Mammary epithelial cell (primary cell): ENCODE measurements around the gene DHRS7B.

Experiments
- CTCF ChIP-seq, 2 donors: IDR thresholded peaks in 1 of 2; conservative IDR thresholded peaks in 1 of 2; 2 replicates each; pipeline ENCODE4 v1.5.1; 2011 to 2012; ENCODE audit warnings: inconsistent platforms in 2 of 2, low read length in 2 of 2, mild to moderate bottlenecking in 2 of 2, control low read depth in 1 of 2, low read depth in 1 of 2; ENCODE audit not compliant: insufficient read depth in 1 of 2; ENCODE audit errors: extremely low read depth in 1 of 2
- EZH2 ChIP-seq: IDR thresholded peaks from 2 replicates; pipeline ENCODE4 v1.6.1; 2012; ENCODE audit warnings: low read length, inconsistent platforms, borderline replicate concordance

GRCh38 chr17:21085707-21086106, 41.1 kb upstream of the DHRS7B start:
- no peak for TF ChIP-seq CTCF (conservative IDR thresholded peaks at IDR 0.05 in 1 of 2, IDR thresholded peaks at IDR 0.05 in 1 of 2; ENCODE audit: extremely low read depth in 1 of 2, insufficient read depth in 1 of 2, low read depth in 1 of 2, low read length in 2 of 2)
- no peak for TF ChIP-seq EZH2
